A673 (cell line): ENCODE data around the gene AP2A1. TPM values are rescaled to one million over a fixed set of nuclear protein-coding genes. Genes with fewer than 3 reads are reported as not detected.

ENCODE experiments used
- BruUV-seq: library from RNA; stranded (reverse); fragments of 400-500 nt; replicated peaks from 2 replicates; lab custom pipeline; 2021; lab: Mats Ljungman, UMichigan
- CTCF ChIA-PET: fragments of 300-600 bp; sonication (Branson Sonifier 250); formaldehyde crosslinking; loops from one replicate; lab custom pipeline; 2022; ENCODE audit warnings: antibody characterized with exemption; lab: Charles Lee
- POLR2A ChIA-PET: fragments of 300-600 bp; sonication (Branson Sonifier 250); formaldehyde crosslinking; loops from one replicate; lab custom pipeline; 2022; ENCODE audit warnings: antibody characterized with exemption; ENCODE audit not compliant: low non-redundant PET; lab: Charles Lee
- DNase-seq: peaks from one replicate; pipeline ENCODE4 v3.0.0-alpha.2; 2015; ENCODE audit warnings: low spot score
- H3K27ac ChIP-seq: fragments of 200-600 bp; sonication (generic); 2 replicates; pipeline ENCODE4 v1.5.1; 2016; ENCODE audit warnings: mixed run types, low read depth, mild to moderate bottlenecking, mixed read lengths, antibody characterized with exemption, low read length; ENCODE audit not compliant: poor library complexity, severe bottlenecking
- H3K27me3 ChIP-seq: fragments of 200-600 bp; sonication (generic); replicated peaks from 2 replicates; pipeline ENCODE4 v1.6.1; 2017; ENCODE audit warnings: mixed run types, low read depth, mild to moderate bottlenecking, mixed read lengths, antibody characterized with exemption, low read length; ENCODE audit not compliant: insufficient read depth, poor library complexity
- H3K36me3 ChIP-seq: fragments of 200-600 bp; sonication (generic); 2 replicates; pipeline ENCODE4 v1.6.1; 2016; ENCODE audit warnings: mixed run types, mild to moderate bottlenecking, mixed read lengths, antibody characterized with exemption, low read length; ENCODE audit not compliant: insufficient read depth, poor library complexity, severe bottlenecking
- H3K4me1 ChIP-seq: fragments of 200-600 bp; sonication (generic); 2 replicates; pipeline ENCODE4 v1.6.1; 2017; ENCODE audit warnings: mixed run types, mild to moderate bottlenecking, mixed read lengths, antibody characterized with exemption, low read length; ENCODE audit not compliant: insufficient read depth, poor library complexity, severe bottlenecking
- H3K4me3 ChIP-seq: fragments of 200-600 bp; sonication (generic); 2 replicates; pipeline ENCODE4 v1.5.1; 2016; ENCODE audit warnings: low read depth, mixed run types, mild to moderate bottlenecking, mixed read lengths, low read length; ENCODE audit not compliant: poor library complexity, severe bottlenecking
- H3K9me3 ChIP-seq: fragments of 200-600 bp; sonication (generic); 2 replicates; pipeline ENCODE4 v1.6.1; 2016; ENCODE audit warnings: mixed run types, low read depth, mild to moderate bottlenecking, mixed read lengths, antibody characterized with exemption, low read length; ENCODE audit not compliant: poor library complexity, severe bottlenecking
- EZH2 ChIP-seq: fragments of 200-600 bp; sonication (generic); IDR thresholded peaks from 2 replicates; pipeline ENCODE4 v1.6.1; 2017; ENCODE audit warnings: borderline replicate concordance, low read depth, mild to moderate bottlenecking, mixed read lengths, antibody characterized with exemption, low read length; ENCODE audit not compliant: poor library complexity, severe bottlenecking
- intact Hi-C: fragments of 100-400 bp; cut with micrococcal nuclease; formaldehyde crosslinking; loops from one replicate; pipeline ENCODE4 v1.10.0; 2022; ENCODE audit not compliant: unreplicated experiment
- total RNA-seq: library from RNA; stranded (reverse); gene quantifications from 2 replicates; pipeline ENCODE4 v1.2.3, GENCODE V29; 2021
- TF ChIP-seq, protein P1 (sequence below): fragments of 300-800, 200-600 bp; sonication (generic); conservative IDR thresholded peaks from 2 replicates; pipeline ENCODE4 v1.5.1; 2017; ENCODE audit warnings: low read depth, mild to moderate bottlenecking, antibody characterized with exemption, low read length, moderate library complexity, mixed read lengths

AP2A1 gene
- total RNA-seq, 1 experiment from 2014 or later: 80.1 TPM

DNA sequence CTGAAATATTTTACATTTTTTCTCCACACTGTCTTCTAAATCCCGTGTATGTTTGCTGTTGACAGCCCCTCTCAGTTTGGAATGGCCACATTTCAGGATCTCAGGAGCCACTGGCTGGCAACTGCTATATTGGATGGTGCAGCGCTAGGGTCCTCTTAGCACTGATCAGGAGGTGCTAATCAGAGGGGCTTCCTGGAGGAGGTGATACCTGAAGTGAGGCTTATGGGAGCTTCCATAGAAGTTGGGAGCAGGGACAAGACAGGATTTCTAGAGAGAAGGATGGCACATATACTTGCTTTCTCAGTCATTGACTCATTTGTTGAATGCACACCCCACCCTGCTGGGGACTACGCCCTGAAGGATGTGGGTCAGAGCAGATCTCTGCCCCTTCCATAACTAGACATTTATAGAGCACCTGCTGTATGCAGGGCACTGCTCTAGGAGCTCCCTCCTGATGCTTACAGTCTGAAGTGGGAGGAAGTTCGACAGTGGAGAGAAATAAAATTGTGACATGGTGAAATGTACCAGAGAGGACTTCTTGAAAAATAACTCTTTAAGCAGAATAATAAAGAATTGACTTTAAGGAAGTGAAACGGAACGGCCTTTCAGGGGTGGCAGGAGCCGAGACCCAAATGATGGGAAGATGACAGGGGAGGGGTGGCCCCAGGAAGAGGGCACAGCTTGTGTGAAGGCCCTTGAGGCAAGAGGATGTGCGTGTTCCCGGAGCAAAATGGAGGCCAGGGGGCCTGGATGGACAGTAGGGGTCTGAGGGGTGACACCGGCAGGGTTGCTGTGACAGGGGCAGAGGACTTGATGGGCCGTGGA lies 13.1 kb downstream of the AP2A1 start:
- H3K36me3 ChIP-seq: peaks cover 17% of the 10 kb centered on the region
- no peaks in the 10 kb centered on the region for H3K27me3 ChIP-seq
- H3K9me3 ChIP-seq: no peaks in the 10 kb centered on the region
- DNase-seq: no peak
- ChIA-PET POLR2A (no interaction called here), CTCF (no interaction called here)
- H3K27ac ChIP-seq: no peak overlapping the region
- BruUV-seq: no TSS peak
- TF ChIP-seq, protein P1, sequence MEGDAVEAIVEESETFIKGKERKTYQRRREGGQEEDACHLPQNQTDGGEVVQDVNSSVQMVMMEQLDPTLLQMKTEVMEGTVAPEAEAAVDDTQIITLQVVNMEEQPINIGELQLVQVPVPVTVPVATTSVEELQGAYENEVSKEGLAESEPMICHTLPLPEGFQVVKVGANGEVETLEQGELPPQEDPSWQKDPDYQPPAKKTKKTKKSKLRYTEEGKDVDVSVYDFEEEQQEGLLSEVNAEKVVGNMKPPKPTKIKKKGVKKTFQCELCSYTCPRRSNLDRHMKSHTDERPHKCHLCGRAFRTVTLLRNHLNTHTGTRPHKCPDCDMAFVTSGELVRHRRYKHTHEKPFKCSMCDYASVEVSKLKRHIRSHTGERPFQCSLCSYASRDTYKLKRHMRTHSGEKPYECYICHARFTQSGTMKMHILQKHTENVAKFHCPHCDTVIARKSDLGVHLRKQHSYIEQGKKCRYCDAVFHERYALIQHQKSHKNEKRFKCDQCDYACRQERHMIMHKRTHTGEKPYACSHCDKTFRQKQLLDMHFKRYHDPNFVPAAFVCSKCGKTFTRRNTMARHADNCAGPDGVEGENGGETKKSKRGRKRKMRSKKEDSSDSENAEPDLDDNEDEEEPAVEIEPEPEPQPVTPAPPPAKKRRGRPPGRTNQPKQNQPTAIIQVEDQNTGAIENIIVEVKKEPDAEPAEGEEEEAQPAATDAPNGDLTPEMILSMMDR: no peak
- no peak for TF ChIP-seq EZH2
- no peaks in the 10 kb centered on the region for H3K4me1 ChIP-seq
- intact Hi-C loops: no loop called here
- no peak overlapping the region for H3K4me3 ChIP-seq

DNA sequence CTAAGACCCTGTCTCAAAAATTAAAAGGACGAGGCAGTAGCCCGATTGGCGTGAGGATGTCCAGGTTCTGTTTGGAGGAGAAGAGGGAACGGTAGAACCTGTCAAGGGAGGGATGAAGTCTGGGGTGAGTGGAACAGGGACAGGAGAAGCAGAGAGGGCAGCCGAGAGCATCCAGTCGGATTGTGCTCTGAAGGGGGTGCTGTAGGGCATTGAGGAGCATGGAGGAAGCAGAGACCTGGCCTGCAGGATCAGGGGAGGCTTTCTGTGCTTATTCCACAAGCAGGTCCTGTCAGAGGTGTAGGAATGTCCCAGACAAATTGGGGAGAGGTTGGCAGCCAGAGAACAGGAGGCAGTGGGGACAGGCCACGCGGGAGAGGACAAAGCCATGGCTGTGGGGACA lies 14.1 kb downstream of the AP2A1 start:
- peaks cover 17% of the 10 kb centered on the region for H3K36me3 ChIP-seq
- TF ChIP-seq, protein P1: no peak
- no peak for TF ChIP-seq EZH2
- no peaks in the 10 kb centered on the region for H3K9me3 ChIP-seq
- POLR2A ChIA-PET: no interaction called here
- H3K4me3 ChIP-seq: no peak overlapping the region
- H3K27me3 ChIP-seq: no peaks in the 10 kb centered on the region
- no TSS peak for BruUV-seq
- no peaks in the 10 kb centered on the region for H3K4me1 ChIP-seq
- no peak for DNase-seq
- intact Hi-C loops: no loop called here
- CTCF ChIA-PET: no interaction called here
- no peak overlapping the region for H3K27ac ChIP-seq

DNA sequence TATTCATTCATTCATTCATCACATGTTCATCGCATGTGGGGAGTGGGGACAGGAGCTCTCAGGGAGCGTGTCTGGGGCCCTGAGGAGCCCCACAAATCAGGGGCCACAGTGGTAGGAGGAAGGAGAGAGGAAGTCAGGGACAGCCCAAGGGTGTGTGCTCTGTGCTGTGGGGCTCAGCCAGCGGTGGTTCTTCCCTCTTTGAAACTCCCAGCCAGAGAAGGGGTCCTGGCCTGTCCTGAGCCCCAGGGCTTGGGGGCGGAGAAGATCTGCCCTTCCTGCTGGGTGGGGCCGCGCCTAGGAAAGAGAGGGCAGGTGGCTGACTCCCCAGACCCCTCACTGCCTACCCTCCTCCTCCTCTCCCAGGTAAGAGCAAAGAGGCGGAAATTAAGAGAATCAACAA lies 14.6 kb downstream of the AP2A1 start:
- H3K9me3 ChIP-seq: no peaks in the 10 kb centered on the region
- H3K36me3 ChIP-seq: peaks cover 17% of the 10 kb centered on the region
- no peaks in the 10 kb centered on the region for H3K27me3 ChIP-seq
- no peaks in the 10 kb centered on the region for H3K4me1 ChIP-seq
- no peak overlapping the region for H3K4me3 ChIP-seq
- TF ChIP-seq, protein P1: no peak
- no peak for TF ChIP-seq EZH2
- no peak for DNase-seq
- intact Hi-C loops: no loop called here
- POLR2A ChIA-PET: no interaction called here
- CTCF ChIA-PET: no interaction called here
- no peak overlapping the region for H3K27ac ChIP-seq
- no TSS peak for BruUV-seq
